ENCODE measurements around the gene TACR1.

GRCh38 chr2:75027886-75028285, 171.4 kb downstream of the TACR1 start:
- TF ChIP-seq REST (IDR thresholded peaks at IDR 0.05; ENCODE audit: low read depth): no peak
- no peak for TF ChIP-seq ZBTB7A (IDR thresholded peaks at IDR 0.05; ENCODE audit: low read depth)
- TF ChIP-seq EP300 (IDR thresholded peaks at IDR 0.05; ENCODE audit: borderline replicate concordance): no peak
- no peak for TF ChIP-seq NFIC (IDR thresholded peaks at IDR 0.05)
- no peak for TF ChIP-seq RAD21 (IDR thresholded peaks at IDR 0.05; ENCODE audit: low read depth)
- TF ChIP-seq TAF1 (IDR thresholded peaks at IDR 0.05; ENCODE audit: low read depth): no peak
- TF ChIP-seq CEBPB (IDR thresholded peaks at IDR 0.05): no peak
- no peak for TF ChIP-seq YY1 (IDR thresholded peaks at IDR 0.05; ENCODE audit: low read depth)
- TF ChIP-seq MAX (IDR thresholded peaks at IDR 0.05): no peak
- no peak for TF ChIP-seq EGR1 (IDR thresholded peaks at IDR 0.05)
- TF ChIP-seq TEAD4 (IDR thresholded peaks at IDR 0.05): no peak
- no peak for TF ChIP-seq FOXM1 (IDR thresholded peaks at IDR 0.05; ENCODE audit: borderline replicate concordance, low read depth)
- TF ChIP-seq TCF12 (IDR thresholded peaks at IDR 0.05; ENCODE audit: low read depth): no peak
- no peak for TF ChIP-seq USF1 (IDR thresholded peaks at IDR 0.05)
